ENCODE measurements around the gene PI16.

PI16 gene

DNA sequence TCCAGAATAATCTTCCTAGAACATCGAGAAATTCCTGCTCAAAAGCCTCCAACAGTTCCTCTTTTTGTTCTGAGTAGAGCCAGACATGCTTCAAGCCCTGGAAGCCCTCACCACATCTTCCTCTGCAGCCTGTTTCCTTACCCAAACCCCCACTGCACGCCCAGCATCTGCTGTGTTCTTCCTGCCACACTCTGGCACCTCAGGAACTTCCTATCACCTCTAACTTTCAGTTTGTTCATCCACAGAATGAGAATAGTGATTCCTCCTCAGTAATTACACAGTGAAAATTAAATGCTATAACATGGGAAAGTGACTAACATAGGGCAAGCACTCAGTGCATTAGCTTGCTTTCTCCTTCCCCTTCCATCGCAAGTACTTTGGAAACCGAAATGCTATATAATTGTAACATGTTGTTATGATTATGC, 42.5 kb upstream of the PI16 start:
- Histone ChIP-seq H3K27ac (no peak overlapping the region), H3K9me3 (ENCODE audit: severe bottlenecking) (no peaks in the 10 kb centered on the region), H3K4me3 (ENCODE audit: low read depth, low read length) (no peak overlapping the region), H3K36me3 (peaks cover 20% of the 10 kb centered on the region), H3K27me3 (ENCODE audit: insufficient read depth, low read depth, severe bottlenecking) (no peaks in the 10 kb centered on the region)
- TF ChIP-seq, protein P1, sequence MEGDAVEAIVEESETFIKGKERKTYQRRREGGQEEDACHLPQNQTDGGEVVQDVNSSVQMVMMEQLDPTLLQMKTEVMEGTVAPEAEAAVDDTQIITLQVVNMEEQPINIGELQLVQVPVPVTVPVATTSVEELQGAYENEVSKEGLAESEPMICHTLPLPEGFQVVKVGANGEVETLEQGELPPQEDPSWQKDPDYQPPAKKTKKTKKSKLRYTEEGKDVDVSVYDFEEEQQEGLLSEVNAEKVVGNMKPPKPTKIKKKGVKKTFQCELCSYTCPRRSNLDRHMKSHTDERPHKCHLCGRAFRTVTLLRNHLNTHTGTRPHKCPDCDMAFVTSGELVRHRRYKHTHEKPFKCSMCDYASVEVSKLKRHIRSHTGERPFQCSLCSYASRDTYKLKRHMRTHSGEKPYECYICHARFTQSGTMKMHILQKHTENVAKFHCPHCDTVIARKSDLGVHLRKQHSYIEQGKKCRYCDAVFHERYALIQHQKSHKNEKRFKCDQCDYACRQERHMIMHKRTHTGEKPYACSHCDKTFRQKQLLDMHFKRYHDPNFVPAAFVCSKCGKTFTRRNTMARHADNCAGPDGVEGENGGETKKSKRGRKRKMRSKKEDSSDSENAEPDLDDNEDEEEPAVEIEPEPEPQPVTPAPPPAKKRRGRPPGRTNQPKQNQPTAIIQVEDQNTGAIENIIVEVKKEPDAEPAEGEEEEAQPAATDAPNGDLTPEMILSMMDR (IDR thresholded peaks at IDR 0.05; ENCODE audit: low read depth, low read length), result no peak
- no peak for DNase-seq

DNA sequence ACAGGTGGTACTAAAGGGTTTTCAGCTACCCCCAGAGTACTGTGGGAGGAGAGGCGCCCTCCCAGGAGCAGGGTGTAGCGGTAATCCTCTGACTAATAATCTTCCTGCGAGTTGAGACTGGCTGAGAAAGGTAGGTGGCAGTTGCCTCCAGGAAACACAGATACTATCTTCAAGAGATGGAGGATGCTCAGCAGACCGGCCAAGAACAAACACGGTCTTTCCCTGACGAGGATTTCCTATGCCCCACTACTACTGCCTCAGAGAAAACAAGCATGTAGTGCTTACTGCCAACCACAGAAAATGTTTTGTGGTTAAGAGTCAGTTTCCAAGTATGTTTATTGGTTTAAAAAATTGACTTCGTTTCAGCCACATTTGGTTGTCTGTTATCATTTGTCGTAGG, 42.0 kb upstream of the PI16 start:
- DNase-seq, result peak; percentile 73

DNA sequence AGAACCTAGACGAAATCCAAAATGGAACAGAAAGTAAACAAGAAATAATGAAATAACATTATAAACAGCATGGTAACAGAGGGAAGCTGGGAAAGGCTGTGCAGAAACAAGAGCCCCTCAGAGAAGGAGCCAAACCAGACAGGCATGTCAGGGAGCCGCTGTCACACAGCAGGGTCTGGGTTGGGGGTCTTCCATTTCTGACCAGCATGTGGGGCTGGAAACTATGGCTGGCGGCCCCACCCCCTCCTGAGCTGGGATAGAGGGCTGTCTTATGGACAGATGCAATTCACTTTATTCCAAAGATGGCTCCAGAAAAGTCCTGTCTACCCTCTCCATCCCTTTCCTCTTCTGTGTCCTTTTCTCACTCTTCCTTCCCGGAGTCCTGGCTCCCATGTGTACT, 41.5 kb upstream of the PI16 start:
- no peaks in the 10 kb centered on the region for H3K9me3 ChIP-seq (ENCODE audit: severe bottlenecking)
- peak overlapping the region; percentile 4; the same call in 1 of the 2 replicates for H3K27ac ChIP-seq
- TF ChIP-seq, protein P1 (IDR thresholded peaks at IDR 0.05; ENCODE audit: low read depth, low read length), result no peak
- no peak for DNase-seq
- no peak overlapping the region for H3K4me3 ChIP-seq (ENCODE audit: low read depth, low read length)
- no peaks in the 10 kb centered on the region for H3K27me3 ChIP-seq (ENCODE audit: insufficient read depth, low read depth, severe bottlenecking)
- H3K36me3 ChIP-seq, result peaks cover 20% of the 10 kb centered on the region

More for the DNA sequence above, 42.0 kb upstream of the PI16 start:
- Histone ChIP-seq H3K27me3 (ENCODE audit: insufficient read depth, low read depth, severe bottlenecking) (no peaks in the 10 kb centered on the region), H3K36me3 (peaks cover 20% of the 10 kb centered on the region), H3K27ac (peak overlapping the region; percentile 4; the same call in 1 of the 2 replicates), H3K4me3 (ENCODE audit: low read depth, low read length) (no peak overlapping the region), H3K9me3 (ENCODE audit: severe bottlenecking) (no peaks in the 10 kb centered on the region)
- TF ChIP-seq, protein P1 (IDR thresholded peaks at IDR 0.05; ENCODE audit: low read depth, low read length), result peak; percentile 32; the same call in 1 of the 2 replicates

DNA sequence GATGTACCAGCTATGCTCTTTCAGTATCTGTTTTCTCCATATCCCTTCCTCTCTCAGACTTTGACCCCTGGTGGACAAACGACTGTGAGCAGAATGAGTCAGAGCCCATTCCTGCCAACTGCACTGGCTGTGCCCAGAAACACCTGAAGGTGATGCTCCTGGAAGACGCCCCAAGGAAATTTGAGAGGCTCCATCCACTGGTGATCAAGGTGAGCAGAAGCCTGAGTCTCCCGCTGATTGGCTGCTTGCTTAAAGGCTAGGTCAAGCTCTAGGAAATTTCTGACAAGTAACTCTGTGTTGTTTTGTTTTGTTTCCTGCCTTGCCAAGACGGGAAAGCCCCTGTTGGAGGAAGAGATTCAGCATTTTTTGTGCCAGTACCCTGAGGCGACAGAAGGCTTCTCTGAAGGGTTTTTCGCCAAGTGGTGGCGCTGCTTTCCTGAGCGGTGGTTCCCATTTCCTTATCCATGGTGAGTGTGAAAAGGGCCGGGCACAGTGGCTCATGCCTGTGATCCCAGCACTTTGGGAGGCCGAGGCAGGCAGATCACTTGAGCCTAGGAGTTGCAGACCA, 40.2 kb upstream of the PI16 start:
- no peak for DNase-seq
- Histone ChIP-seq H3K4me3 (ENCODE audit: low read depth, low read length) (no peak overlapping the region), H3K9me3 (ENCODE audit: severe bottlenecking) (no peaks in the 10 kb centered on the region), H3K36me3 (peaks cover 20% of the 10 kb centered on the region), H3K27ac (no peak overlapping the region), H3K27me3 (ENCODE audit: insufficient read depth, low read depth, severe bottlenecking) (no peaks in the 10 kb centered on the region)
- TF ChIP-seq, protein P1 (IDR thresholded peaks at IDR 0.05; ENCODE audit: low read depth, low read length), result peak; percentile 49; the same call in 1 of the 2 replicates

DNA sequence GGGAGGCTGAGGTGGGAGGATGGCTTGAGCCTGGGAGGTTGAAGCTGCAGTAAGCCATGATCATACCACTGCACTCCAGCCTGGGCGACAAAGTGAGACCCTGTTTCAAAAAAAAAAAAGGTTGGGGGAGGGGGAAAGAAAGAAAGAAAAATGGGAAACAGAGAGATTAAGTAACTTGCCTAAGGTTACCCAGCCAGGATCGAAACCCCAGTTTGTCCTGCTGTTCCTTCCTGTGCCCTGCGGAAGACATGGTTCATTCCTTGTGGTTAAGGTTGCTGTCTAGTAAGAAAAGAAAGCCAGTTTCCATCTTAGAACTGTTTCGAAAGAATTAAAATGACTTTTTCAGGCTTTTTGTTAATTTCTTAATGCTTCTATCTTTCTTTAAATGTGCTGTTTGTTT, 38.9 kb upstream of the PI16 start:
- H3K9me3 ChIP-seq (ENCODE audit: severe bottlenecking), result no peaks in the 10 kb centered on the region
- no peak overlapping the region for H3K27ac ChIP-seq
- peaks cover 20% of the 10 kb centered on the region for H3K36me3 ChIP-seq
- no peaks in the 10 kb centered on the region for H3K27me3 ChIP-seq (ENCODE audit: insufficient read depth, low read depth, severe bottlenecking)
- no peak for DNase-seq
- H3K4me3 ChIP-seq (ENCODE audit: low read depth, low read length), result no peak overlapping the region
- TF ChIP-seq, protein P1 (IDR thresholded peaks at IDR 0.05; ENCODE audit: low read depth, low read length), result no peak

DNA sequence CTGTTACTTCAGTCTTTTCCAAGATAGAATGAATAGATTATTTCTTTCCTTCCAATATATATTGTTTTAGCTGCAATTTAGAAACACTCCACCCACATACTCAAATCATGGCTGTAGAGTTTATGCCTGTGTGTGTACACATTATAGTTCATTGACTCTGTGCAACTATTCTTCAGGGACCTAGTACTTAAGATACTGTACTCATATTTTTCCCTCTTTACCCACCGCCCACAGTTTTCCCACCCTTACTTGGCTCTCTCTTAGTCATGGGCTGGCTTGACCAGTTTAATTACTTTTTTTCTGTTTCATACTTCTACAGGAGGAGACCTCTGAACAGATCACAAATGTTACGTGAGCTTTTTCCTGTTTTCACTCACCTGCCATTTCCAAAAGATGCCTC, 38.4 kb upstream of the PI16 start:
- Histone ChIP-seq H3K36me3 (peaks cover 20% of the 10 kb centered on the region), H3K4me3 (ENCODE audit: low read depth, low read length) (no peak overlapping the region), H3K27me3 (ENCODE audit: insufficient read depth, low read depth, severe bottlenecking) (no peaks in the 10 kb centered on the region), H3K27ac (no peak overlapping the region), H3K9me3 (ENCODE audit: severe bottlenecking) (no peaks in the 10 kb centered on the region)
- TF ChIP-seq, protein P1 (IDR thresholded peaks at IDR 0.05; ENCODE audit: low read depth, low read length), result no peak
- no peak for DNase-seq

Measured in WERI-Rb-1 (cell line).